HL-60 (cell line): Measurements from ENCODE around the gene HSF2.

Experiments
- DNase-seq, 2 experiments: peaks; one replicate each; pipeline ENCODE4 v3.0.0-alpha.2; 2010 to 2020; ENCODE audit warnings: low read depth in 1 of 2, low spot score in 1 of 2
- H3K27ac ChIP-seq: fragments of 250-450 bp; sonication (Bioruptor Pico); replicated peaks from 2 replicates; pipeline ENCODE4 v1.5.1; 2020; ENCODE audit warnings: mild to moderate bottlenecking, moderate library complexity
- H3K27me3 ChIP-seq: fragments of 250-450 bp; sonication (Bioruptor Pico); 2 replicates; pipeline ENCODE4 v1.5.1; 2021; ENCODE audit warnings: mild to moderate bottlenecking, moderate library complexity; ENCODE audit not compliant: insufficient read depth, poor library complexity, severe bottlenecking
- H3K4me3 ChIP-seq: replicated peaks from 2 replicates; pipeline ENCODE4 v1.5.1; 2011; ENCODE audit warnings: mild to moderate bottlenecking, control low read depth, low read length; ENCODE audit not compliant: insufficient read depth
- CTCF ChIP-seq: IDR thresholded peaks from one replicate; pipeline ENCODE4 v1.5.1; 2011; ENCODE audit warnings: low read length, control low read depth, inconsistent platforms; ENCODE audit not compliant: insufficient read depth
- GABPA ChIP-seq: IDR thresholded peaks from 2 replicates; pipeline ENCODE4 v1.6.1; 2012; ENCODE audit warnings: low read depth
- POLR2AphosphoS5 ChIP-seq: IDR thresholded peaks from 2 replicates; pipeline ENCODE4 v1.6.1; 2012; ENCODE audit warnings: low read depth
- SPI1 ChIP-seq: IDR thresholded peaks from 2 replicates; pipeline ENCODE4 v1.6.1; 2012; ENCODE audit warnings: low read depth, mild to moderate bottlenecking, borderline replicate concordance
- TF ChIP-seq, protein P1 (sequence below): IDR thresholded peaks from 2 replicates; pipeline ENCODE4 v1.6.1; 2012; ENCODE audit warnings: low read depth; ENCODE audit not compliant: insufficient replicate concordance

Gene HSF2

DNA sequence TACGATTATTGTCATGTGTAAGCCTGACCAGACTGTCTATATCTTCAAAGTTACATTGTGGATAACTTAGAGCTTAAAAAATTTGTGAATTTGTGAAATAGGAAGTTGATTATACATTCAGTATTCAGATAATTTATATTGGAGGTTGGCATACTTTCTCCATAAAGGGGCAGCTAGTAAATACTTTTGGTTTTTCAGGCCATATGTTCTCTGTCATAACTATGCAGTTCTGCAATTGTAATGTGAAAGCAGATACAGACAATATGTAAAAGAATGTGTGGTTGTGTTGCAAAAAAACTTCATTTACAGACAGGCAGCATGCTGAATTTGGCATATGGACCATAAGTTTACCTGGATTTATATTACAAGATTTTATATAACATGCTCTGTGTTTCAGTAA, 29.3 kb downstream of the HSF2 start:
- no peak for TF ChIP-seq CTCF

GRCh38 chr6:122429323-122429722, 29.9 kb downstream of the HSF2 start:
- DNase-seq: no peak
- TF ChIP-seq, protein P1, sequence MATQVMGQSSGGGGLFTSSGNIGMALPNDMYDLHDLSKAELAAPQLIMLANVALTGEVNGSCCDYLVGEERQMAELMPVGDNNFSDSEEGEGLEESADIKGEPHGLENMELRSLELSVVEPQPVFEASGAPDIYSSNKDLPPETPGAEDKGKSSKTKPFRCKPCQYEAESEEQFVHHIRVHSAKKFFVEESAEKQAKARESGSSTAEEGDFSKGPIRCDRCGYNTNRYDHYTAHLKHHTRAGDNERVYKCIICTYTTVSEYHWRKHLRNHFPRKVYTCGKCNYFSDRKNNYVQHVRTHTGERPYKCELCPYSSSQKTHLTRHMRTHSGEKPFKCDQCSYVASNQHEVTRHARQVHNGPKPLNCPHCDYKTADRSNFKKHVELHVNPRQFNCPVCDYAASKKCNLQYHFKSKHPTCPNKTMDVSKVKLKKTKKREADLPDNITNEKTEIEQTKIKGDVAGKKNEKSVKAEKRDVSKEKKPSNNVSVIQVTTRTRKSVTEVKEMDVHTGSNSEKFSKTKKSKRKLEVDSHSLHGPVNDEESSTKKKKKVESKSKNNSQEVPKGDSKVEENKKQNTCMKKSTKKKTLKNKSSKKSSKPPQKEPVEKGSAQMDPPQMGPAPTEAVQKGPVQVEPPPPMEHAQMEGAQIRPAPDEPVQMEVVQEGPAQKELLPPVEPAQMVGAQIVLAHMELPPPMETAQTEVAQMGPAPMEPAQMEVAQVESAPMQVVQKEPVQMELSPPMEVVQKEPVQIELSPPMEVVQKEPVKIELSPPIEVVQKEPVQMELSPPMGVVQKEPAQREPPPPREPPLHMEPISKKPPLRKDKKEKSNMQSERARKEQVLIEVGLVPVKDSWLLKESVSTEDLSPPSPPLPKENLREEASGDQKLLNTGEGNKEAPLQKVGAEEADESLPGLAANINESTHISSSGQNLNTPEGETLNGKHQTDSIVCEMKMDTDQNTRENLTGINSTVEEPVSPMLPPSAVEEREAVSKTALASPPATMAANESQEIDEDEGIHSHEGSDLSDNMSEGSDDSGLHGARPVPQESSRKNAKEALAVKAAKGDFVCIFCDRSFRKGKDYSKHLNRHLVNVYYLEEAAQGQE: no peak
- TF ChIP-seq SPI1 (no peak), GABPA (no peak), CTCF (no peak), POLR2AphosphoS5 (no peak)
- Histone ChIP-seq H3K27ac (no peak overlapping the region), H3K4me3 (no peak overlapping the region), H3K27me3 (no peaks in the 10 kb centered on the region)

More for the DNA sequence above, 29.3 kb downstream of the HSF2 start:
- H3K27me3 ChIP-seq: no peaks in the 10 kb centered on the region
- H3K27ac ChIP-seq: no peak overlapping the region
- no peak overlapping the region for H3K4me3 ChIP-seq
- DNase-seq: no peak

DNA sequence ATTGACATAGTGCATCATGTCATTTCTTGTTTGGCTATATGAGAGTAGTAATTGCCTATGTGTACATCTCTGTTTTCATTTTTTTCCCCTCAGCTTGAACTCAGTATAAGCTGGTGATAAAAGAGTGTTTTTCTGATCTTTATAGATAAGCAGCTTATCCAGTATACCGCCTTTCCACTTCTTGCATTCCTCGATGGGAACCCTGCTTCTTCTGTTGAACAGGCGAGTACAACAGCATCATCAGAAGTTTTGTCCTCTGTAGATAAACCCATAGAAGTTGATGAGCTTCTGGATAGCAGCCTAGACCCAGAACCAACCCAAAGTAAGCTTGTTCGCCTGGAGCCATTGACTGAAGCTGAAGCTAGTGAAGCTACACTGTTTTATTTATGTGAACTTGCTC, 32.3 kb downstream of the HSF2 start:
- H3K27me3 ChIP-seq: no peaks in the 10 kb centered on the region
- no peak for DNase-seq
- H3K4me3 ChIP-seq: no peak overlapping the region
- no peak for TF ChIP-seq POLR2AphosphoS5
- no peak for TF ChIP-seq SPI1
- TF ChIP-seq CTCF: no peak
- TF ChIP-seq, protein P1: no peak
- no peak for TF ChIP-seq GABPA
- no peak overlapping the region for H3K27ac ChIP-seq

GRCh38 chr6:122432816-122433215, 33.4 kb downstream of the HSF2 start:
- Histone ChIP-seq H3K27ac (no peak overlapping the region), H3K4me3 (no peak overlapping the region), H3K27me3 (no peaks in the 10 kb centered on the region)
- DNase-seq: no peak
- TF ChIP-seq, protein P1: no peak
- TF ChIP-seq POLR2AphosphoS5 (no peak), CTCF (no peak), GABPA (no peak), SPI1 (no peak)
